H1 (cell line): ENCODE measurements around the gene KBTBD3. TPM values are rescaled to one million over a fixed set of nuclear protein-coding genes. Genes with fewer than 3 reads are reported as not detected.

Source experiments
- CTCF ChIA-PET: fragments of 300-600 bp; sonication (Branson Sonifier 250); formaldehyde crosslinking; loops from one replicate; lab custom pipeline; 2021; ENCODE audit not compliant: partially characterized antibody; lab: Charles Lee
- POLR2A ChIA-PET: fragments of 300-600 bp; sonication (Branson Sonifier 250); formaldehyde crosslinking; loops from one replicate; lab custom pipeline; 2021; ENCODE audit warnings: inconsistent platforms; ENCODE audit not compliant: partially characterized antibody; lab: Charles Lee
- DNase-seq, 2 experiments: peaks; one replicate each; pipeline versions ENCODE4 v3.0.0 to v3.0.0-alpha.2; 2010 to 2022; ENCODE audit warnings: low spot score in 2 of 2, low read depth in 1 of 2, mixed read lengths in 1 of 2
- FAIRE-seq: peaks from 2 replicates; lab custom pipeline; 2011; peaks lifted over from hg19 to GRCh38; lab: Jason Lieb, UNC
- H2AFZ ChIP-seq: 2 replicates; pipeline ENCODE4 v1.8.1; 2012; ENCODE audit warnings: low read length, inconsistent platforms
- H2AK5ac ChIP-seq: 2 replicates; pipeline ENCODE4 v1.6.1; 2013; ENCODE audit warnings: low read depth, low read length
- H2BK120ac ChIP-seq: replicated peaks from 2 replicates; pipeline ENCODE3; 2013; ENCODE audit warnings: low read depth, low read length, inconsistent platforms
- H2BK12ac ChIP-seq: 2 replicates; pipeline ENCODE4 v1.6.1; 2013; ENCODE audit warnings: low read depth, low read length
- H2BK15ac ChIP-seq: 2 replicates; pipeline ENCODE4 v1.6.1; 2013; ENCODE audit warnings: low read length
- H2BK20ac ChIP-seq: 2 replicates; pipeline ENCODE4 v1.6.1; 2013; ENCODE audit warnings: low read length
- H2BK5ac ChIP-seq: 2 replicates; pipeline ENCODE4 v1.6.1; 2013; ENCODE audit warnings: low read depth, low read length
- H3K14ac ChIP-seq: 2 replicates; pipeline ENCODE4 v1.6.1; 2013; ENCODE audit warnings: inconsistent platforms; ENCODE audit not compliant: insufficient read length
- H3K18ac ChIP-seq: 2 replicates; pipeline ENCODE4 v1.6.1; 2013; ENCODE audit warnings: low read length; ENCODE audit errors: extremely low read depth
- H3K23ac ChIP-seq: 2 replicates; pipeline ENCODE4 v1.6.1; 2013; ENCODE audit warnings: inconsistent platforms; ENCODE audit not compliant: insufficient read length
- H3K23me2 ChIP-seq: 2 replicates; pipeline ENCODE4 v1.6.1; 2013; ENCODE audit warnings: low read depth, low read length
- H3K27ac ChIP-seq: 2 replicates; pipeline ENCODE4 v1.6.1; 2011; ENCODE audit warnings: low read depth, low read length, inconsistent platforms
- H3K27me3 ChIP-seq, 4 experiments: replicated peaks in 1 of 4; 1 replicate in 1 of 4; 2 replicates in 3 of 4; pipeline versions ENCODE4 v1.6.1 to v1.8.1; 2011 to 2013; ENCODE audit warnings: low read length in 3 of 4, mild to moderate bottlenecking in 3 of 4, inconsistent platforms in 2 of 4, mixed read lengths in 2 of 4, moderate library complexity in 1 of 4; ENCODE audit not compliant: control insufficient read depth in 3 of 4, insufficient read depth in 3 of 4; ENCODE audit errors: extremely low read depth in 1 of 4
- H3K36me3 ChIP-seq, 4 experiments: 2 replicates each; pipeline versions ENCODE4 v1.6.1 to v1.8.1; 2011 to 2013; ENCODE audit warnings: mild to moderate bottlenecking in 4 of 4, low read length in 3 of 4, moderate library complexity in 2 of 4, control low read depth in 1 of 4, inconsistent platforms in 1 of 4; ENCODE audit not compliant: insufficient read depth in 4 of 4, control insufficient read depth in 2 of 4
- H3K4ac ChIP-seq: replicated peaks from 2 replicates; pipeline ENCODE3; 2013; ENCODE audit warnings: low read length, low read depth, mixed read lengths, inconsistent platforms; ENCODE audit not compliant: insufficient read length
- H3K4me1 ChIP-seq, 4 experiments: replicated peaks in 1 of 4; 1 replicate in 1 of 4; 2 replicates in 3 of 4; pipeline versions ENCODE4 v1.6.1 to v1.8.1; 2011 to 2013; ENCODE audit warnings: low read length in 3 of 4, inconsistent platforms in 2 of 4, mixed read lengths in 1 of 4; ENCODE audit not compliant: insufficient read depth in 4 of 4, control insufficient read depth in 3 of 4
- H3K4me2 ChIP-seq, 2 experiments: 2 replicates each; pipeline versions ENCODE4 v1.6.1 to v1.8.1; 2011 to 2013; ENCODE audit warnings: low read depth in 2 of 2, low read length in 2 of 2, control low read depth in 1 of 2, inconsistent platforms in 1 of 2, mild to moderate bottlenecking in 1 of 2; ENCODE audit not compliant: insufficient read depth in 1 of 2
- H3K4me3 ChIP-seq, 4 experiments: fragments of 200-600, 300-600 bp in 1 of 4; sonication (generic), shearing (Covaris generic), sonication (Bioruptor Twin) in 1 of 4; 2 replicates each; pipeline versions ENCODE4 v1.5.1 to v1.8.1; 2011 to 2016; ENCODE audit warnings: low read length in 4 of 4, low read depth in 3 of 4, control low read depth in 2 of 4, inconsistent platforms in 2 of 4, mild to moderate bottlenecking in 2 of 4, mixed read lengths in 1 of 4, moderate library complexity in 1 of 4; ENCODE audit not compliant: insufficient read depth in 2 of 4; ENCODE audit errors: extremely low read depth in 1 of 4
- H3K56ac ChIP-seq: replicated peaks from 2 replicates; pipeline ENCODE3; 2013; ENCODE audit warnings: low read depth, mild to moderate bottlenecking, mixed read lengths, low read length, inconsistent platforms; ENCODE audit not compliant: insufficient read length
- H3K79me1 ChIP-seq: 2 replicates; pipeline ENCODE4 v1.6.1; 2013; ENCODE audit warnings: low read depth, low read length, control low read depth
- H3K79me2 ChIP-seq, 2 experiments: 2 replicates each; pipeline versions ENCODE4 v1.6.1 to v1.8.1; 2012 to 2013; ENCODE audit warnings: low read length in 2 of 2, mild to moderate bottlenecking in 2 of 2, inconsistent platforms in 1 of 2; ENCODE audit not compliant: insufficient read depth in 2 of 2, control insufficient read depth in 1 of 2
- H3K9ac ChIP-seq, 4 experiments: replicated peaks in 1 of 4; 1 replicate in 1 of 4; 2 replicates in 3 of 4; pipeline versions ENCODE4 v1.6.1 to v1.8.1; 2011 to 2013; ENCODE audit warnings: low read depth in 3 of 4, low read length in 3 of 4, control low read depth in 2 of 4, mild to moderate bottlenecking in 2 of 4, moderate library complexity in 2 of 4, inconsistent platforms in 1 of 4; ENCODE audit errors: extremely low read depth in 1 of 4
- H3K9me3 ChIP-seq, 2 experiments: 2 replicates each; pipeline versions ENCODE4 v1.6.1 to v1.8.1; 2012 to 2013; ENCODE audit warnings: mild to moderate bottlenecking in 2 of 2, moderate library complexity in 2 of 2, control low read depth in 1 of 2, inconsistent platforms in 1 of 2, low read depth in 1 of 2, low read length in 1 of 2, mixed read lengths in 1 of 2; ENCODE audit not compliant: insufficient read depth in 2 of 2
- H4K20me1 ChIP-seq, 2 experiments: replicated peaks in 1 of 2; 2 replicates each; pipeline versions ENCODE3 to v1.8.1; 2011 to 2013; ENCODE audit warnings: inconsistent platforms in 2 of 2, low read length in 2 of 2, mild to moderate bottlenecking in 1 of 2; ENCODE audit not compliant: insufficient read depth in 2 of 2, control insufficient read depth in 1 of 2
- H4K5ac ChIP-seq: 2 replicates; pipeline ENCODE4 v1.6.1; 2013; ENCODE audit warnings: low read length, low read depth, mixed read lengths, inconsistent platforms; ENCODE audit not compliant: insufficient read length
- H4K8ac ChIP-seq: 2 replicates; pipeline ENCODE4 v1.8.0; 2013; ENCODE audit warnings: mild to moderate bottlenecking, moderate library complexity, low read length, inconsistent platforms; ENCODE audit not compliant: insufficient read depth; ENCODE audit errors: extremely low read depth
- H4K91ac ChIP-seq: replicated peaks from 2 replicates; pipeline ENCODE3; 2013; ENCODE audit warnings: low read length, mixed read lengths, inconsistent platforms; ENCODE audit not compliant: insufficient read length
- WGBS, 2 experiments: shearing (Covaris generic) in 1 of 2; methylation state at CpG; one replicate each; pipeline versions ENCODE4 v1.1.6 to v1.1.7; 2013 to 2015; ENCODE audit warnings: low lambda C conversion rate in 2 of 2, mixed read lengths in 2 of 2, inconsistent platforms in 1 of 2, low coverage in 1 of 2, missing lambda C conversion rate in 1 of 2; ENCODE audit not compliant: insufficient replicate concordance in 2 of 2, insufficient coverage in 1 of 2, insufficient read length in 1 of 2; ENCODE audit errors: extremely low coverage in 1 of 2, missing lambda C conversion rate in 1 of 2; 5-methylcytosine and 5-hydroxymethylcytosine counted together
- polyA plus RNA-seq, 7 experiments: library from polyadenylated mRNA; depleted of rRNA in 3 of 7; stranded (reverse) in 5 of 7; unstranded in 2 of 7; fragments of >200 nt in 5 of 7; fragments of 200-250 nt in 2 of 7; gene quantifications; 1 replicate in 5 of 7; 2 replicates in 1 of 7; 4 replicates in 1 of 7; pipeline versions ENCODE4 v1.2.1 to v1.2.3, GENCODE V29; 2011 to 2013; ENCODE audit warnings: missing spikeins in 2 of 7, mixed read lengths in 2 of 7
- total RNA-seq: library from RNA; stranded (reverse); fragmentation: NEBNext Ultra II Directional; extraction: Animal tissue kit (Norgen Biotek cat#: 25700); gene quantifications from 2 replicates; pipeline ENCODE4 v1.2.1, GENCODE V29; 2021

Gene KBTBD3
- total and polyA plus RNA-seq, 2 of the 8 experiments (the other 6 are each of a cell fraction or from before 2014, with no cell fraction given) = 1.2 to 6.1 TPM

GRCh38 chr11:106086850-106087249 lies 9.7 kb upstream of the KBTBD3 start:
- H3K27ac ChIP-seq = peak overlapping the region; percentile 8; the same call in 1 of the 2 replicates

More at GRCh38 chr11:106086850-106087249, 9.7 kb upstream of the KBTBD3 start:
- H3K18ac ChIP-seq = no peak overlapping the region
- 87% methylated on average over 2 of the region's 2 CpGs; no CpG with 5 or more reads in 1 of the 2 experiments for WGBS, 2 experiments
- DNase-seq (no peak), FAIRE-seq (no peak)
- H3K23ac ChIP-seq = no peak overlapping the region
- H4K5ac ChIP-seq = no peak overlapping the region
- H2BK20ac ChIP-seq = no peak overlapping the region
- H2AK5ac ChIP-seq = no peak overlapping the region
- no peaks in the 10 kb centered on the region for H3K4me1 ChIP-seq
- H4K91ac ChIP-seq = no peak overlapping the region
- no peak overlapping the region for H2BK15ac ChIP-seq
- H2BK120ac ChIP-seq = no peak overlapping the region
- H3K23me2 ChIP-seq = no peaks in the 10 kb centered on the region
- H3K9me3 ChIP-seq = no peaks in the 10 kb centered on the region
- no peak overlapping the region for H4K8ac ChIP-seq
- no peak overlapping the region for H3K56ac ChIP-seq
- H2BK5ac ChIP-seq = no peak overlapping the region
- peaks cover 0 to 56% (median 12%) of the 10 kb centered on the region in 4 experiments; a peak in 7 of 8 replicates for H3K36me3 ChIP-seq
- peaks cover 2% of the 10 kb centered on the region; the same call in 1 of the 2 replicates for H3K79me1 ChIP-seq
- H3K4me3 ChIP-seq = no peak overlapping the region
- H2AFZ ChIP-seq = no peak overlapping the region
- H3K79me2 ChIP-seq = peaks cover 10 to 93% of the 10 kb centered on the region in 2 experiments
- no peak overlapping the region for H3K9ac ChIP-seq
- no peak overlapping the region for H2BK12ac ChIP-seq
- no peak overlapping the region for H3K4me2 ChIP-seq
- H3K14ac ChIP-seq = no peak overlapping the region
- ChIA-PET POLR2A (interaction anchor here (1.4 kb wide), 1 partner anchor 15 kb away, joined by 3 read pairs; no protein-coding TSS in a partner anchor), CTCF (interaction anchor here (0.6 to 5.4 kb wide), 11 partner anchors 10 to 1663 kb away, joined by 3 to 29 read pairs (median 4); partner anchors contain the start of genes AASDHPPT and KBTBD3)
- no peaks in the 10 kb centered on the region for H3K27me3 ChIP-seq
- no peak overlapping the region for H3K4ac ChIP-seq
- H4K20me1 ChIP-seq = peaks cover 3 to 4% of the 10 kb centered on the region in 2 experiments
